ENCODE measurements around the gene STK32B.

DNA sequence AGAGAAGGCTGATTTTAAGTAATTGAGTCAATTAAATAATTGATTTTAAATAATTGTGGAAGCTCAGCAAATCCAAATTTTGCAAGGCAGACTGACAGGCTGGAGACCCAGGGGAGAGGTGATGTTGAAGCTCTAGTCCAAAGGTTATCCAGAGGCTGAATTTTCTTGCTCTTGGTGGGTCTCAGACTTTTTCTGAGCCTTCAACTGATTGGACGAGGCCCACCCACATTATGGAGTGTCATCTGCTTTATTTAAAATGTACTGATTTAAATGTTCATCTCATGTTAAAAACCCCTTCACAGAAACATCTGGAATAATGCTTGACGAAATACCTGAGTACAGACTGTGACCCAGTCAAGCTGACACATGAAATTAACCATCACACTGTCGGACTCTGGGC, 20.4 kb upstream of the STK32B start:
- TF ChIP-seq, protein P1, sequence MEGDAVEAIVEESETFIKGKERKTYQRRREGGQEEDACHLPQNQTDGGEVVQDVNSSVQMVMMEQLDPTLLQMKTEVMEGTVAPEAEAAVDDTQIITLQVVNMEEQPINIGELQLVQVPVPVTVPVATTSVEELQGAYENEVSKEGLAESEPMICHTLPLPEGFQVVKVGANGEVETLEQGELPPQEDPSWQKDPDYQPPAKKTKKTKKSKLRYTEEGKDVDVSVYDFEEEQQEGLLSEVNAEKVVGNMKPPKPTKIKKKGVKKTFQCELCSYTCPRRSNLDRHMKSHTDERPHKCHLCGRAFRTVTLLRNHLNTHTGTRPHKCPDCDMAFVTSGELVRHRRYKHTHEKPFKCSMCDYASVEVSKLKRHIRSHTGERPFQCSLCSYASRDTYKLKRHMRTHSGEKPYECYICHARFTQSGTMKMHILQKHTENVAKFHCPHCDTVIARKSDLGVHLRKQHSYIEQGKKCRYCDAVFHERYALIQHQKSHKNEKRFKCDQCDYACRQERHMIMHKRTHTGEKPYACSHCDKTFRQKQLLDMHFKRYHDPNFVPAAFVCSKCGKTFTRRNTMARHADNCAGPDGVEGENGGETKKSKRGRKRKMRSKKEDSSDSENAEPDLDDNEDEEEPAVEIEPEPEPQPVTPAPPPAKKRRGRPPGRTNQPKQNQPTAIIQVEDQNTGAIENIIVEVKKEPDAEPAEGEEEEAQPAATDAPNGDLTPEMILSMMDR (IDR thresholded peaks at IDR 0.05), result no peak
- TF ChIP-seq REST (IDR thresholded peaks at IDR 0.05; ENCODE audit: insufficient read depth in 1 of 2, low read depth in 2 of 2, low read length in 1 of 2) (no peak), POLR2AphosphoS5 (IDR thresholded peaks at IDR 0.05; ENCODE audit: low read depth, low read length) (no peak), TCF7L2 (IDR thresholded peaks at IDR 0.05; ENCODE audit: low read depth, low read length) (no peak)

Measured in Panc1 (cell line).